ENCODE results near the gene NDFIP1. TPM values are rescaled to one million over a fixed set of nuclear protein-coding genes. Genes with fewer than 3 reads are reported as not detected.
A peak's percentile ranks its signal among the peaks of the same experiment; 100 is the strongest.
"Not testable (repeated sequence)": the region's sequence is repeated elsewhere in the genome, so short reads cannot be mapped to it uniquely, and the experiment has no call there.

NDFIP1 gene
- total RNA-seq, 4 donors from 2014 or later, result 30.5 to 112 (median 93.0) TPM

- TF ChIP-seq, protein P1, sequence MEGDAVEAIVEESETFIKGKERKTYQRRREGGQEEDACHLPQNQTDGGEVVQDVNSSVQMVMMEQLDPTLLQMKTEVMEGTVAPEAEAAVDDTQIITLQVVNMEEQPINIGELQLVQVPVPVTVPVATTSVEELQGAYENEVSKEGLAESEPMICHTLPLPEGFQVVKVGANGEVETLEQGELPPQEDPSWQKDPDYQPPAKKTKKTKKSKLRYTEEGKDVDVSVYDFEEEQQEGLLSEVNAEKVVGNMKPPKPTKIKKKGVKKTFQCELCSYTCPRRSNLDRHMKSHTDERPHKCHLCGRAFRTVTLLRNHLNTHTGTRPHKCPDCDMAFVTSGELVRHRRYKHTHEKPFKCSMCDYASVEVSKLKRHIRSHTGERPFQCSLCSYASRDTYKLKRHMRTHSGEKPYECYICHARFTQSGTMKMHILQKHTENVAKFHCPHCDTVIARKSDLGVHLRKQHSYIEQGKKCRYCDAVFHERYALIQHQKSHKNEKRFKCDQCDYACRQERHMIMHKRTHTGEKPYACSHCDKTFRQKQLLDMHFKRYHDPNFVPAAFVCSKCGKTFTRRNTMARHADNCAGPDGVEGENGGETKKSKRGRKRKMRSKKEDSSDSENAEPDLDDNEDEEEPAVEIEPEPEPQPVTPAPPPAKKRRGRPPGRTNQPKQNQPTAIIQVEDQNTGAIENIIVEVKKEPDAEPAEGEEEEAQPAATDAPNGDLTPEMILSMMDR (IDR thresholded peaks at IDR 0.05), result no peak
- TF ChIP-seq POLR2A (IDR thresholded peaks at IDR 0.05), result no peak
These were observed 21.9 kb upstream of the NDFIP1 start for GRCh38 chr5:142086679-142087078.

GRCh38 chr5:142087920-142088679 is 20.5 kb upstream of the NDFIP1 start:
- DNase-seq, result no peak
- H3K27me3 ChIP-seq, result no peaks in the 10 kb centered on the region
- no peaks in the 10 kb centered on the region for H3K36me3 ChIP-seq
- peak overlapping the region in 1 of 4 donors; percentile 1 for H3K4me3 ChIP-seq
- TF ChIP-seq POLR2A (IDR thresholded peaks at IDR 0.05), result no peak
- TF ChIP-seq, protein P1 (IDR thresholded peaks at IDR 0.05), result no peak
- H3K27ac ChIP-seq, result no peak overlapping the region
- no peaks in the 10 kb centered on the region for H3K9me3 ChIP-seq
- no peaks in the 10 kb centered on the region for H3K4me1 ChIP-seq

More at GRCh38 chr5:142086679-142087078, 21.9 kb upstream of the NDFIP1 start:
- Histone ChIP-seq H3K36me3 (no peaks in the 10 kb centered on the region), H3K4me3 (no peak overlapping the region), H3K27ac (no peak overlapping the region), H3K4me1 (no peaks in the 10 kb centered on the region), H3K27me3 (no peaks in the 10 kb centered on the region), H3K9me3 (no peaks in the 10 kb centered on the region)
- no peak for DNase-seq

DNA sequence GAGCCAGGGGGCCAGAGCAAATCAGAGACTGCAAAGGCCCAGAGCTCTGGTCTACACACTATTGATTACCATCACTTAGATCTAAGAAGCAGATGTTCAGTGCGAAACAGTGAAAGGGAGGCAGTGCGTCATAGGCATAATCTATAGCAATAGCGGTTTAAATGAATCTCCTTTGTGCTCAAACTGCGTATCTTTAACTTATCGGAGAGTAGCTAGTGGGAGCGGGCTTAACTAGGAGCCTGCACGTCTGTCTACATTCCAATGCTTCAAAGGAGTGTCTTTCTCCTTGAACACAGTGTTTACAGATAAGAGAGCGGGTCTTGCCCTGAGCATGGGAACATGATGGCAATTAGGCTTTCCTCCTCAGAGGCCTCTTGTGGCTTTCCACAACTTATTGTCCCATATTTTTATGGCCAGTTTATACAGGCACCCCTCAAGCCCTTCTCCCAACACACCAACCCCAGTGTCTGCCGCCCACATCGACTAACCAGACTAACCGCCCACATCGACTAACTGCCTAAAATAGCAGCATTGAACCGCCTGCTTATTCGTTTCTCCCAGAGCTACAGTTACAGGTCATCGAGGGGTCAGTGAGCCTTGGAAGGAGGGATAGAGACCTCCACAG is 19.6 kb upstream of the NDFIP1 start:
- H3K27ac ChIP-seq, H3K4me3 ChIP-seq, H3K27me3 ChIP-seq, H3K36me3 ChIP-seq, DNase-seq, H3K4me1 ChIP-seq, H3K9me3 ChIP-seq: not testable (repeated sequence)

- Histone ChIP-seq H3K4me3 (no peak overlapping the region), H3K9me3 (no peaks in the 10 kb centered on the region), H3K36me3 (no peaks in the 10 kb centered on the region), H3K4me1 (no peaks in the 10 kb centered on the region), H3K27ac (no peak overlapping the region), H3K27me3 (no peaks in the 10 kb centered on the region)
- DNase-seq, result no peak
- TF ChIP-seq POLR2A (IDR thresholded peaks at IDR 0.05), result no peak
- TF ChIP-seq, protein P1 (IDR thresholded peaks at IDR 0.05), result no peak
These were observed 17.6 kb upstream of the NDFIP1 start for GRCh38 chr5:142091012-142091411.

DNA sequence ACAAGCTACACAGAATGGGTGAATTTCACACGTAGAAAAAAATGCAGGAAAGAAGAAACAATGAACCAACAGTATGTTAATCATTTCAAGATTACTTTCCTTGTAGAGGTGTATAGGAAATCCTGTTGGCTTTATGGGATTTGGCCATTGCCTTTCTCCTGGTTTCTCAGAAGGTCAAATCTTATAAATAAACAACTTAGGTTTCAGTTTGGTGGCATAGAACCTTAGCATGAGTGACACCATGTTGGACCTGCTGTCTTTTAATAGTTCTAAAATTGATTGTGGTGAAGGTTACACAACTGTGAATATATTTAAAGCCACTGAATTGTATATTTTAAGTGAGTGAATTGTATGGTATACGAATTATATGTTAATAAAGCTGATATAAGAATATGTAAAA is 16.7 kb upstream of the NDFIP1 start:
- Histone ChIP-seq H3K27me3 (no peaks in the 10 kb centered on the region), H3K4me1 (no peaks in the 10 kb centered on the region), H3K36me3 (no peaks in the 10 kb centered on the region), H3K4me3 (no peak overlapping the region), H3K9me3 (no peaks in the 10 kb centered on the region), H3K27ac (no peak overlapping the region)
- TF ChIP-seq, protein P1 (IDR thresholded peaks at IDR 0.05), result no peak
- DNase-seq, result no peak

DNA sequence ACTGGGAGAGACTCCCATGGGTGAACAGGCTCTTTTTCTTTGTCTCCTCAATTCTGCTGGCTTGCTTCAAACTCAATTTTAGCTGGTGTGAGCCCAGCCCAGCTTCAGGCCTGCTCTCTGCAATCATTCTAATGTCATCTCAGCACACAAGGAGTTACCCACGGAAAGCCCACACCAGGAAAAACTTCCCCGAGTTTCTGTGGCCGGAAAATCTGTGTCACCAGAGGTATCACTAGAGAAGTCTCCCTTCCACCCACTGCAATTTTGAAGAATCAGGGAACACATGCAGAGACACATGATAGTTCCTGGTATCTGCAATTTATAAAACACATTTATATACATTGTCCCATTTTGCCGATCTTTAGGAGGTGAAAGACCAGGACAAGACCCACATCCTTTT is 13.5 kb upstream of the NDFIP1 start:
- H3K4me3 ChIP-seq, result no peak overlapping the region
- TF ChIP-seq POLR2A (IDR thresholded peaks at IDR 0.05), result no peak
- TF ChIP-seq, protein P1 (IDR thresholded peaks at IDR 0.05), result no peak
- no peaks in the 10 kb centered on the region for H3K9me3 ChIP-seq
- H3K4me1 ChIP-seq, result no peaks in the 10 kb centered on the region
- H3K27me3 ChIP-seq, result no peaks in the 10 kb centered on the region
- DNase-seq, result no peak
- H3K36me3 ChIP-seq, result no peaks in the 10 kb centered on the region
- peak overlapping the region in 1 of 4 donors; percentile 28 for H3K27ac ChIP-seq

Data from Peyer's patch (tissue), 4 donors.